Measurements from ENCODE around the gene VWA5B1. TPM values are rescaled to one million over a fixed set of nuclear protein-coding genes. Genes with fewer than 3 reads are reported as not detected.

VWA5B1 gene
- total RNA-seq, 4 donors from 2014 or later = 0.69 TPM; not detected in 3

GRCh38 chr1:20365421-20366055, 74.9 kb downstream of the VWA5B1 start:
- H3K4me1 ChIP-seq = peaks cover 0 to 10% of the 10 kb centered on the region in 2 donors
- DNase-seq = no peak
- intact Hi-C loops (cut with DNase I; ENCODE audit: low total_unique reads) = no loop called here
- no peaks in the 10 kb centered on the region for H3K36me3 ChIP-seq
- H3K4me3 ChIP-seq = no peak overlapping the region
- H3K27ac ChIP-seq = no peak overlapping the region
- peaks cover 0 to 9% of the 10 kb centered on the region in 2 donors for H3K27me3 ChIP-seq
- H3K9me3 ChIP-seq = no peaks in the 10 kb centered on the region
- TF ChIP-seq, protein P1, sequence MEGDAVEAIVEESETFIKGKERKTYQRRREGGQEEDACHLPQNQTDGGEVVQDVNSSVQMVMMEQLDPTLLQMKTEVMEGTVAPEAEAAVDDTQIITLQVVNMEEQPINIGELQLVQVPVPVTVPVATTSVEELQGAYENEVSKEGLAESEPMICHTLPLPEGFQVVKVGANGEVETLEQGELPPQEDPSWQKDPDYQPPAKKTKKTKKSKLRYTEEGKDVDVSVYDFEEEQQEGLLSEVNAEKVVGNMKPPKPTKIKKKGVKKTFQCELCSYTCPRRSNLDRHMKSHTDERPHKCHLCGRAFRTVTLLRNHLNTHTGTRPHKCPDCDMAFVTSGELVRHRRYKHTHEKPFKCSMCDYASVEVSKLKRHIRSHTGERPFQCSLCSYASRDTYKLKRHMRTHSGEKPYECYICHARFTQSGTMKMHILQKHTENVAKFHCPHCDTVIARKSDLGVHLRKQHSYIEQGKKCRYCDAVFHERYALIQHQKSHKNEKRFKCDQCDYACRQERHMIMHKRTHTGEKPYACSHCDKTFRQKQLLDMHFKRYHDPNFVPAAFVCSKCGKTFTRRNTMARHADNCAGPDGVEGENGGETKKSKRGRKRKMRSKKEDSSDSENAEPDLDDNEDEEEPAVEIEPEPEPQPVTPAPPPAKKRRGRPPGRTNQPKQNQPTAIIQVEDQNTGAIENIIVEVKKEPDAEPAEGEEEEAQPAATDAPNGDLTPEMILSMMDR (IDR thresholded peaks at IDR 0.05) = no peak
- TF ChIP-seq POLR2A (IDR thresholded peaks at IDR 0.05) = no peak

DNA sequence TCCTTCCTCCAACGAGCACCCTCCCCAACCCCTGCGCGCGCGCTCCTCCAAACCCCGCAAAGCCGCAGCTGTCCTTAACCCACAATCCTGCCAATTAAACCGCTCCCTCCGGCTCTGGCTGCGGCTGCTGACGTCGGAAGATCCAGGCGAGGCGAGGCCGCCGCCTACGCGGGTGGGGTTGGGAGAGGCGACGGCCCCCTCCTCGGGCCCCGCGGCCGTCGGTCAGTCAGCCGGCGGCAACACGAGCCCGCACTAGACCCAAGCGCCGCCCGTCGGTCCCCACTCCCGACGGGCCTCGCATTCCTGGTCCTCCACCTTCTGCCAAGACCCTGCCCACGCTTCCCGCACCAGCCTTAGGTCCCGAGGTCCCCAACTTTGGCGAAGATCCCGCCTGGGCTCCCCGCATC, 75.4 kb downstream of the VWA5B1 start:
- no peak for DNase-seq
- H3K27me3 ChIP-seq = peaks cover 0 to 9% of the 10 kb centered on the region in 2 donors

GRCh38 chr1:20366463-20367115, 75.9 kb downstream of the VWA5B1 start:
- intact Hi-C loops (cut with DNase I; ENCODE audit: low total_unique reads) = no loop called here
- Histone ChIP-seq H3K4me1 (peaks cover 0 to 10% of the 10 kb centered on the region in 2 donors), H3K4me3 (no peak overlapping the region), H3K27me3 (peaks cover 0 to 13% of the 10 kb centered on the region in 2 donors), H3K36me3 (no peaks in the 10 kb centered on the region), H3K27ac (no peak overlapping the region), H3K9me3 (no peaks in the 10 kb centered on the region)
- DNase-seq = no peak
- TF ChIP-seq, protein P1 (IDR thresholded peaks at IDR 0.05) = no peak
- TF ChIP-seq POLR2A (IDR thresholded peaks at IDR 0.05) = no peak

More for the DNA sequence above, 75.4 kb downstream of the VWA5B1 start:
- H3K4me1 ChIP-seq = peaks cover 0 to 10% of the 10 kb centered on the region in 2 donors
- H3K4me3 ChIP-seq = no peak overlapping the region
- H3K9me3 ChIP-seq = no peaks in the 10 kb centered on the region
- H3K27ac ChIP-seq = no peak overlapping the region
- no peaks in the 10 kb centered on the region for H3K36me3 ChIP-seq
- intact Hi-C loops (cut with DNase I; ENCODE audit: low total_unique reads) = no loop called here
- no peak for TF ChIP-seq POLR2A (IDR thresholded peaks at IDR 0.05)
- TF ChIP-seq, protein P1 (IDR thresholded peaks at IDR 0.05) = no peak

- H3K4me1 ChIP-seq = peaks cover 0 to 10% of the 10 kb centered on the region in 2 donors
- intact Hi-C loops (cut with DNase I; ENCODE audit: low total_unique reads) = no loop called here
- no peak overlapping the region for H3K4me3 ChIP-seq
- no peaks in the 10 kb centered on the region for H3K9me3 ChIP-seq
- no peak for DNase-seq
- H3K27me3 ChIP-seq = peaks cover 0 to 14% of the 10 kb centered on the region in 2 donors
- H3K36me3 ChIP-seq = no peaks in the 10 kb centered on the region
- no peak for TF ChIP-seq POLR2A (IDR thresholded peaks at IDR 0.05)
- TF ChIP-seq, protein P1 (IDR thresholded peaks at IDR 0.05) = peak in 2 of 4 experiments; percentile 29 to 31
- H3K27ac ChIP-seq = no peak overlapping the region
These were observed 76.5 kb downstream of the VWA5B1 start for GRCh38 chr1:20367116-20367585.

DNA sequence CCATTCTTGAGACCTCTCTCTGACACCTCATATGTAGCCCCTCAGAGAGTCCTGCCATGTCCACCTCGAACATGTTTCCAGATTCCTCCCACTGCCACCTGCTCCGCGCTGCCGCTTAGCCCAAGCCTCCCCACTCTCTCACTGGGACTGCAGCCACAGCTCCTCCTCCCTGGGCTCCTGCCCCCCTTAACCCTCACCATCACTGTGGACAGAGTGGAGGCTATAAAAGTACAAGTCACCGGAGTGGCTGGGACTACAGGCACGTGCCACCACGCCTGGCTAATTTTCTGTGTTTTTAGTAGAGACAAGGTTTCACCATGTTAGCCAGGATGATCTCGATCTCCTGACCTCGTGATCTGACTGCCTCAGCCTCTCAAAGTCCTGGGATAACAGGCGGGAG, 77.0 kb downstream of the VWA5B1 start:
- H3K27ac ChIP-seq = no peak overlapping the region
- intact Hi-C loops (cut with DNase I; ENCODE audit: low total_unique reads) = no loop called here
- TF ChIP-seq POLR2A (IDR thresholded peaks at IDR 0.05) = no peak
- TF ChIP-seq, protein P1 (IDR thresholded peaks at IDR 0.05) = no peak
- no peaks in the 10 kb centered on the region for H3K36me3 ChIP-seq
- H3K4me3 ChIP-seq = no peak overlapping the region
- DNase-seq = no peak
- peaks cover 0 to 14% of the 10 kb centered on the region in 2 donors for H3K27me3 ChIP-seq
- peaks cover 0 to 10% of the 10 kb centered on the region in 2 donors for H3K4me1 ChIP-seq
- no peaks in the 10 kb centered on the region for H3K9me3 ChIP-seq

Data from uterus (tissue), 4 donors.